Dendritic cell treated with granulocyte-macrophage colony-stimulating factor and Interleukin-4, amounts not matched to agents 40 ng/mL and 50 ng/mL, for 4 days (primary cell): ENCODE measurements around the gene CPNE7.

ENCODE experiments used
- H3K27ac Mint-ChIP-seq: one replicate; pipeline ENCODE4 v1.8.0; 2022; ENCODE audit warnings: mild to moderate bottlenecking, mixed read lengths
- H3K27me3 Mint-ChIP-seq: one replicate; pipeline ENCODE4 v1.8.0; 2022; ENCODE audit warnings: mild to moderate bottlenecking, mixed read lengths
- H3K36me3 Mint-ChIP-seq: one replicate; pipeline ENCODE4 v1.8.0; 2022; ENCODE audit warnings: low read depth, mixed read lengths
- H3K4me1 Mint-ChIP-seq: one replicate; pipeline ENCODE4 v1.8.0; 2022; ENCODE audit warnings: low read depth, mixed read lengths
- H3K4me3 Mint-ChIP-seq: one replicate; pipeline ENCODE4 v1.8.0; 2022; ENCODE audit warnings: mild to moderate bottlenecking, moderate library complexity, mixed read lengths
- H3K9me3 Mint-ChIP-seq: one replicate; pipeline ENCODE4 v1.8.0; 2022; ENCODE audit warnings: mixed read lengths
- intact Hi-C: fragments of 100-400 bp; cut with micrococcal nuclease; formaldehyde crosslinking; loops from one replicate; pipeline ENCODE4 v1.15.0; 2022

Gene CPNE7

GRCh38 chr16:89637379-89637778 lies 61.8 kb downstream of the CPNE7 start:
- Mint-ChIP-seq H3K27me3 (peaks cover 20% of the 10 kb centered on the region), H3K36me3 (no peaks in the 10 kb centered on the region), H3K27ac (no peak overlapping the region), H3K9me3 (peaks cover 10% of the 10 kb centered on the region), H3K4me1 (peaks cover 9% of the 10 kb centered on the region), H3K4me3 (no peak overlapping the region)
- intact Hi-C loops: no loop called here

DNA sequence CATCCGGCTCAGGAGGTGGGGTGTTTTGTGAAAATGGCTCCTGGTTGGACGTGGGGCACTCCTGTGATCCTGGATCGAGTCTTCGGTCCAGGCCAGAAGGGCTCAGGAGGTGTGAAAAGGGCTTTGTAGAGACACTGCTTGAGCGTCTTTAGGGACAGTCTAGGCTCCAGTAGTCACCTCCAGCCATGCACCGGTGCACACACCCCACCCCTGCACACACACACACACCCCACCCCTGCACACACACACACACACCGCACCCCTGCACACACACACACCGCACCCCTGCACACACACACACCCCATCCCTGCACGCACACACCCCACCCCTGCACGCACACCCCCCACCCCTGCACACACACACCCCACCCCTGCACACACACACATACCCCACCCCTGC lies 62.9 kb downstream of the CPNE7 start:
- Mint-ChIP-seq H3K27ac (no peak overlapping the region), H3K36me3 (no peaks in the 10 kb centered on the region), H3K9me3 (peaks cover 10% of the 10 kb centered on the region), H3K4me3 (no peak overlapping the region), H3K4me1 (peaks cover 9% of the 10 kb centered on the region), H3K27me3 (peaks cover 16% of the 10 kb centered on the region)
- intact Hi-C loops: no loop called here

DNA sequence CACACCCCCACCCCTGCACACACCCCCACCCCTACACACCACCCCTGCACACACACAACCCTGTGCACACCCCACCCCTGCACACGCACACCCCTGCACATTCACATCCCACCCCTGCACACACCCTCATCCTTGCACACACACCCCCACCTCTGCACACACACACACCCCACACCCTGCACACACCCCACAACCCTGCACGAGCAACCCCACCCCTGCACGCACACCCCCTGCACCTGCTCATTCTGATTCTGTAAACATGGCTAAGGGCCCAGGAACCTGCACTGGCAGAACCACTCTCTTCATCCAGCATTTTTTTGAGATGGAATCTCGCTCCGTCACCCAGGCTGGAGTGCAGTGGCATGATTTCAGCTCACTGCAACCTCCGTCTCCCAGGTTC lies 63.8 kb downstream of the CPNE7 start:
- Mint-ChIP-seq H3K27ac (no peak overlapping the region), H3K9me3 (peaks cover 10% of the 10 kb centered on the region), H3K4me3 (no peak overlapping the region), H3K27me3 (peaks cover 16% of the 10 kb centered on the region), H3K36me3 (peaks cover 2% of the 10 kb centered on the region), H3K4me1 (peaks cover 9% of the 10 kb centered on the region)
- intact Hi-C loops: no loop called here

DNA sequence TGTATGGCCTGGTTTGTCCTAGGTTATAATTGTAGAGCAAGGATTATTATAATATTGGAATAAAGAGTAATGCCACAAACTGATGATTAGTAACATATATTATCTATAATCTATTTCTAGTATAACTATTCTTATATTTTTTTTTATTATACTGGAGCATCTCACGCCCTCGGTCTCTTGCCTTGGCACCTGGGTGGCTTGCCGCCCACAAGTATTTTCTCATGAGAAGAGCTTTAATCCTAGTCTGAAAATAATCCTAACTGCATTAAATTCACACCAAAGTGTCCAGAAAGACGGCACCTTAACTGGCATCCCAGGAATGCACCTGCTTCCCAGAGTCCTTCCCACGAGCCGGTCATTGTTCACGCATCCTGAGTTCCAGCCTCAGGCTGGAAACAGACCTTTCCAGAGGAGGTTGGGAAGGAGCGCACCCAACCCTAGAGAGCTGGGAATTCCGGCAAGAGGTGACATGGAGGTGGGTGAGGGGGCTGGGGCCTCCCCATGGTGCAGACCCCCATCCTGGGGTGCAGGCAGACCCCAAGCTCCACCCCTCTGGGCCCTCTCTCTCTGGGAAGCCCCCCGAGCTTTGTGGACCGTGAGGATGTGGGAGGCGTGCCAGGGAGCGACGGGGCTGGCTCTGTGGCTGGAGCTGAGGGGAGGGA lies 66.0 kb downstream of the CPNE7 start:
- Mint-ChIP-seq H3K4me1 (peaks cover 9% of the 10 kb centered on the region), H3K27me3 (peaks cover 16% of the 10 kb centered on the region), H3K36me3 (peaks cover 24% of the 10 kb centered on the region), H3K9me3 (no peaks in the 10 kb centered on the region), H3K4me3 (no peak overlapping the region), H3K27ac (no peak overlapping the region)
- intact Hi-C loops: loop anchor here (1.0 kb wide), 1 partner anchor 67 kb away; no protein-coding TSS in a partner anchor

GRCh38 chr16:89642574-89642973 lies 67.0 kb downstream of the CPNE7 start:
- Mint-ChIP-seq H3K4me3 (no peak overlapping the region), H3K36me3 (peaks cover 34% of the 10 kb centered on the region), H3K27me3 (peaks cover 14% of the 10 kb centered on the region), H3K4me1 (peaks cover 9% of the 10 kb centered on the region), H3K27ac (no peak overlapping the region), H3K9me3 (no peaks in the 10 kb centered on the region)
- intact Hi-C loops: no loop called here

GRCh38 chr16:89643769-89644300 lies 68.3 kb downstream of the CPNE7 start:
- no peak overlapping the region for H3K27ac Mint-ChIP-seq
- intact Hi-C loops: no loop called here

GRCh38 chr16:89645122-89645521 lies 69.6 kb downstream of the CPNE7 start:
- peaks cover 53% of the 10 kb centered on the region for H3K36me3 Mint-ChIP-seq
- no peak overlapping the region for H3K4me3 Mint-ChIP-seq
- H3K9me3 Mint-ChIP-seq: no peaks in the 10 kb centered on the region
- peaks cover 9% of the 10 kb centered on the region for H3K27me3 Mint-ChIP-seq
- peaks cover 9% of the 10 kb centered on the region for H3K4me1 Mint-ChIP-seq
- intact Hi-C loops: no loop called here
- no peak overlapping the region for H3K27ac Mint-ChIP-seq

More at GRCh38 chr16:89643769-89644300, 68.3 kb downstream of the CPNE7 start:
- Mint-ChIP-seq H3K27me3 (peaks cover 9% of the 10 kb centered on the region), H3K36me3 (peaks cover 40% of the 10 kb centered on the region), H3K4me1 (peaks cover 9% of the 10 kb centered on the region), H3K4me3 (no peak overlapping the region), H3K9me3 (no peaks in the 10 kb centered on the region)

DNA sequence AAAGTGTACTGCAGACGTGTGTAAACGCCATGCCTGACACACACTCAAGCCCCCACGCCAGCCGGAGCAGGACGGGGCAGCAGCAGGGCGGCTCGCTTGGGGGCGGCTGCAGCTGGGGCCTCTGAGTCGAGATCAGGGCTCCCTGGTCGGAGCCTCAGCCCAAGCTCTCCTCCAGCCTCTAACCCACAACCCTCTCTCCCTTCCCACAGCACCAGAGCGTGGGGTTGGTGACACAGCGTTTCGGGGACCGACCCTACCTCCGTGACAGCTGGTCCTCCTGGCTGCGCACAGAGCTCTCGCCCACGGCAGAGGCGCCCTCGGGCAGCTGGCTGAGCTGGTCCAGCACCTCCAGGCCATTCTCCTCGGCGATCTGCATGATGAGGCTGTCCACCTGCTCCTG lies 70.7 kb downstream of the CPNE7 start:
- H3K36me3 Mint-ChIP-seq: peaks cover 65% of the 10 kb centered on the region
- H3K27me3 Mint-ChIP-seq: peaks cover 1% of the 10 kb centered on the region
- no peaks in the 10 kb centered on the region for H3K9me3 Mint-ChIP-seq
- intact Hi-C loops: no loop called here
- no peak overlapping the region for H3K27ac Mint-ChIP-seq
- H3K4me1 Mint-ChIP-seq: no peaks in the 10 kb centered on the region
- H3K4me3 Mint-ChIP-seq: no peak overlapping the region
